Measurements from ENCODE around the gene FAT4.

Gene FAT4, protein sequence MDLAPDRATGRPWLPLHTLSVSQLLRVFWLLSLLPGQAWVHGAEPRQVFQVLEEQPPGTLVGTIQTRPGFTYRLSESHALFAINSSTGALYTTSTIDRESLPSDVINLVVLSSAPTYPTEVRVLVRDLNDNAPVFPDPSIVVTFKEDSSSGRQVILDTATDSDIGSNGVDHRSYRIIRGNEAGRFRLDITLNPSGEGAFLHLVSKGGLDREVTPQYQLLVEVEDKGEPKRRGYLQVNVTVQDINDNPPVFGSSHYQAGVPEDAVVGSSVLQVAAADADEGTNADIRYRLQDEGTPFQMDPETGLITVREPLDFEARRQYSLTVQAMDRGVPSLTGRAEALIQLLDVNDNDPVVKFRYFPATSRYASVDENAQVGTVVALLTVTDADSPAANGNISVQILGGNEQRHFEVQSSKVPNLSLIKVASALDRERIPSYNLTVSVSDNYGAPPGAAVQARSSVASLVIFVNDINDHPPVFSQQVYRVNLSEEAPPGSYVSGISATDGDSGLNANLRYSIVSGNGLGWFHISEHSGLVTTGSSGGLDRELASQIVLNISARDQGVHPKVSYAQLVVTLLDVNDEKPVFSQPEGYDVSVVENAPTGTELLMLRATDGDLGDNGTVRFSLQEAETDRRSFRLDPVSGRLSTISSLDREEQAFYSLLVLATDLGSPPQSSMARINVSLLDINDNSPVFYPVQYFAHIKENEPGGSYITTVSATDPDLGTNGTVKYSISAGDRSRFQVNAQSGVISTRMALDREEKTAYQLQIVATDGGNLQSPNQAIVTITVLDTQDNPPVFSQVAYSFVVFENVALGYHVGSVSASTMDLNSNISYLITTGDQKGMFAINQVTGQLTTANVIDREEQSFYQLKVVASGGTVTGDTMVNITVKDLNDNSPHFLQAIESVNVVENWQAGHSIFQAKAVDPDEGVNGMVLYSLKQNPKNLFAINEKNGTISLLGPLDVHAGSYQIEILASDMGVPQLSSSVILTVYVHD (N-terminal part only)

DNA sequence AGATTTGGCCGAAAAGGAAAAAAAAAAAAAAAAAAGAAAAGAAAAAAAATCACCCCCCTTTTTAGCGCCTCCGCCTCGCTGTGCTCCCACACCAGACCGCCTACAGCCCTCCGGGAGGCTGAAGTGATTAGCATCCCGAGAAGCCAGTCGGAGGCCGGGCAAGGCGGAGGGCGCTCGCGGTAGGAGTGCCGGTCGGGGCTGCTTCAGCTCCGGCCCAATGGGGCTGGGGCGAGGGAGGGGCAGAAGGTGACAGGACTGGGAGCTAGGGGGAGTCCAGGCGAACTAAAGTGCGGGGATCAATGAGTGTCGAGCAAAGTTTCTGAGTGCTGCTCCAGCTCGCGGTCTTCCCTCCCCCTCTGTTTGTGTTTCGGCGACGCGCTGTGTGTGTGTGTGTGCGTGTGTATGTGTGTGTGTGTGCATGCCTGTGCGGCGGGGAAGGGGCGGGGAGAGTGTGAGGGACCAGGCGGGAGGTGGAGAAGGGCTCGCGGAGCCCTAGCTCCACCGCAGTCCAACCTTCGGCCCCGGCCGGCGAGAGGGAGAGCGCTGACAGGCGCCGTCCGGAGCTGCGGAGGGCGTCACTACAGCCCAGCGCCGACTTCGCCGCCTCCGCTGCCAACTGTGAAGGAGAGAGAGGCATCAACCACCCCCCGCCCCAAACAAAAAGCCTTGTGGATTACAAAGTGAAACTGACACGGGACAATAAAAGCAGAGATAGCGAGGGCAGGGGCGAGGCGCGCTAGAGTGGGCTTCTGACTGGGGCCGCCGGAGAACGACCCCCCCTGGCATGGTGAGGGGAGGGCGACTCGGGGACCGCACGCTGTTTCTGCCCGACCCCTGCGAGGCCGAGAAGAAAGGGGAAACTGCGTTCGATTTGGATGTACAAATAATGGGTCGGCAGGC is at the start of gene FAT4:
Gene FAT4, plus strand, starts transcription at position 280 of the 900 bp plus-strand sequence. CDS start 1,457 bp downstream, outside the sequence.
- no peak for DNase-seq (ENCODE audit: low spot score)

DNA sequence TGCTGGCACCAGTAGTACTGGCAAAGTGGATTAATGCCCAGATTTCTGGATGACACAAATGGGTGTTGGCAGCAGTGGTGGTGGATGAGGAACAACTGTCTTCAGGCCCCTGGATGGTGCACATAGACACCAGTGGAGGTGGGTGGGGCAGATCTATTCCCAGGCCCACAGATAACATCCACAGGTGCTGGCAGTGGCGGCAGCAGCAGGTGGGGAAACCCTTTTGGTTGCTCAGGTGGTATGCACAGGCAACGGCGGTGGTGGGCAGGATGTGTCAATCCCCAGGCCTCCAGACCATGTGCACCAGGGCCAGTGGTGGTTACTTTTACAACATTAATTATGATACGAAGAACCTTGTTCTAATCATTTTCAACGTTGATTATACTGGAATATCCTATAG is 48.9 kb upstream of the FAT4 start:
- DNase-seq (ENCODE audit: low spot score) = no peak

DNA sequence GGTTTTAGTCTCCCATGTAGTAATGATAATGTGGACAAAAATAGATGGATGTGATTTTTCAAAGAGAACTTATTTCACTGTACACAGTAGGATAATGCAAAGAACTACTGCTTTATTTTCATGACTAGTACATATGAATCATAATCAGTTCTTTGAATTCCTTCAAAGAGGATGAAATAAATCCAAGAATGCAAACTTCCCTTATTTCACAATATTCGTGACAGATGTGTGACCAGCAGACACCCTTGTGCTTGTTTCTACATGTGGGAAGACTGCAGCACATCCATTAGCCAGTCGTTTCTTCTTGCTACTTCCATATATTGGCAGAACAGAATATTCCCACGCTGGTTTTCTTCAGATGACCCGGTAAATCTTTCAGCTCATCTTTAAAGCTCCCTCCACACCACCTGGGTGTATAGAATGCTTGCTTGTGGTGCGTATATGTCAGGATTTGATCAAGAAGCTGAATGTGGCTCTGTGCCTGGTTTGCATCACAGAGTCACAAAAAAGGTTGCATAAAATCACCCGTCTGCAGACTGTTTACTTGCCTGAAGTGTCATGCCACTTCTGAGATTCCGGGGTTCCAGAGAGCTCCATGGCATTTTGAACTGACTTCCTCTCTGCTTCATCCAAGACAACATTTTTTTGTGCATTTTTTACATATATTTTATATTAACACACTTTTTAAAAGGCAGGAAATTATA is 47.7 kb upstream of the FAT4 start:
- no peak for DNase-seq (ENCODE audit: low spot score)

DNA sequence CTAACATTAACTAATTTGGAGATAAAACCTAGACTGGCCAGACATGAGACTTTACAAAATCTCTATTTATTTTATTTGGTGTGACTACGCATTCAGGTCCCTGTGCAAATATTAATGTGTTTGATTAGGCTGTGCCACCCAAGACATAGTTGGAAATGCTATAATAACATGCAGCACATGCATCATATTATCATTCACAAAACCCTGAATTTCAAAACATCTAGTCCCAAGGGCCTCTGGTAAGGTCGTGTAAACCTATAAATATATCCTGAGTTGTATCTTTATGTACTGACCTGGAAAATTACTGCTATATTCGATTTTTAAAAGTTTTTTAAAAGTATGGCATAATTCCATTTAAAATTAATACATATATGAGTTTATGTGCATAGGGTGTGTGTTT is 47.1 kb upstream of the FAT4 start:
- no peak for DNase-seq (ENCODE audit: low spot score)

DNA sequence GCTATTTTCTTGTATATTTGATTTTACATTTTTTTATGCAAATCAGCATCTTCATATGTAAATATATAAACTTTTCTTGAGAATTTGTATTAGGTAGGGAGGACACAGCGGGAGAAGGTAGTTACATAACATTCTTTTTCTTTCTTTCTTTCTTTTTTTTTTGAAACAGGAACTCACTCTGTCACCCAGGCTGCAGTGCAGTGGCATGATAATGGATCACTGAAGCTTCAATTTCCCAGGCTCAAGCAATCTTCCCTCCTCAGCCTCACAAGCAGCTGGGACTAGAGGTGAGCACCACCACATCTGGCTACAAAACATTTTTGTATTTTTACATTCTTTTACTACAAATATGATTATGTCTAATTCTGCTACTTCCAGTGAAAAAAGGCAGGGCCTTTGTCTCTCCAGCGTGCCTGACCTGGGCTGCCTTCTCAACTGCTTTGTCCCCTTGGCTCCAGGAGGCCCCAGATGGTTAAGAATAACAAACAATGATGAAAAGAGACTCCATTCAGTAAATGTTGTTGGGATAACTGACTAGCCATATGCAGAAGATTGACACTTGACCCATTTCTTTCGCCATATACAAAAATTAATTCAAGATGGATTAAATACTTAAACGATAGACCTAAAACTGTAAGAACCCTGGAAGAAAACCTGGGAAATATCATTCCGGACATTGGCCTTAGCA is 46.5 kb upstream of the FAT4 start:
- no peak for DNase-seq (ENCODE audit: low spot score)

DNA sequence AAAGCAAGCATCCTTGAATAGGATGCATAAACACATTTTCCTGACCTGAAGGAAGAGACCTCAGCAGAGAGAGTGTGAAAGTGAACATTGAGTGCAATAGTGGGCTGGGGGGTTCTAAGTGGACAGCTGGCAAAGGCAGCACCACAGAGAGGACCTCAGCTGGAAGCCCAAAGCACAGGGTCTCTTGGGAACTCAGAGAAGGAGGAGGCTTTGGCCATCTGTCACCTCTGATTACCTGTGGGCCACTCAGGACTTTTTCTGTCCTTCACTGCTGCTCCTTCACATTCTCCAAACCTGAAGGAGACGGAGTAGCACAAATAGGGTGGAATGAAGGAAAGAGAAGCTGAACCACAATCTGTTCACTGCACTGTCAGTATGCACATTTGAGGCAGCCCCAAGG is 37.9 kb upstream of the FAT4 start:
- DNase-seq (ENCODE audit: low spot score) = no peak

DNA sequence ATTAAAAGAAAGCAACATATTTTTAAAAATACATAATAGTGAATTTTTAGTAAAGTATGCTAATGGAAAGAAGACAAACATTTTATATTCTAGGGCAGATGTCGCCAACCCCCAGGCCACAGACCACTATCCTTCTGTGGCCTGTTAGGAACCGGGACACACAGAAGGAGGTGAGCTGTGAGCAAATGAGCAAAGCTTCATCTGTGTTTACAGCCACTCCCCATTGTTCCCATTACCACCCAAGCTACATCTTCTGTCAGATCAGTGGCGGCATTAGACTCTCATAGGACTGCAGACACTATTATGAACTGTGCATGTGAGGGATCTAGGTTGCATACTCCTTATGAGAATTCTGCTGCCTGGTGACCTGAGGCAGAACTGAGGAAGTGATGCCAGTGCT is 37.0 kb upstream of the FAT4 start:
- DNase-seq (ENCODE audit: low spot score) = no peak

DNA sequence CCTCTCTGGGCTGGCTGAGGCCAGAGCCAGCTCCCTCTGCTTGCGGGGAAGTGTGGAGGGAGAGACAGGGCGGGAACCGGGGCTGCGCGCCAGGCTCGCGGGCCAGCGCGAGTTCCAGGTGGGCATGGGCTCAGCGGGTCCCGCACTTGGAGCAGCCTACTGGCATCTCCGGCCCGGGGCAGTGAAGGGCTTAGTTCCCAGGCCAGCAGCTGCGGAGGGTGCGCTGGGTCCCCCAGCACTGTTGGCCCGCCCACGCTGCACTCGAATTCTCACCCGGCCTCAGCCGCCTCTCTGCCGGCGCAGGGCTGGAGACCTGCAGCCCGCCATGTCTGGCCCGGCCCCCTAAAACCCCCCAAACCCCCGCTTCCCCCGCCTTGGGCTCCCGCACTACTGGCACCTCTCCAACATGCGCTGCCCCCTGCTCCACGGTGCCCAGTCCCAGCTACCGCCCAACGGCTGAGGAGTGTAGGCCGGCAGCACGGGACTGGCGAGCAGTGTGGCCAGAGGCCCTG is 33.8 kb upstream of the FAT4 start:
- no peak for DNase-seq (ENCODE audit: low spot score)

DNA sequence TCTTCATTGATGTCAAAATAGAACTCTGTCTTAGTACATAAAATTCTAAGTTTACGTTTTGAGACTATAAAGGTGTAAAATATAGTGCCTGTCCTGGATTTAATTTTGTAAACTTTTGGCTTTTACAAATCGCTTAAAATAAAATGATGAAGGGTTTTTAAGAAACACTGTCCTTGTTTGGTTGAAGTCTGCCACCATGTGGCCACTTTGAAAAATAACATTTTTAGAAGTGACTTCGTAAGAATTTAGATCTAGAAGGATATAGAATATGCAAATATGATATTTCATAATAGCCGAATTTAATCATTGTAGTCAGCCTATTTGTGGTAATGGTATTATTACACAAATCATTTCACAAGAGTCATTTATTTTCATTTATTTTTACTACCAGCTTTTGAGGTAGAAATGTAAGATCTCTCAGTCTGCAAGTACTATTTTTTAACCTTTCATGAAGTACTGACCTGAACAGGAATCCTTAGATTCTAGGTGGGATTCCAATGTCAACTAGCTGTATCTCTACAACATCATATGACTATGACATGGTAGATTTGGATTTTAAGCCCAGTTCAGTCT is 31.0 kb upstream of the FAT4 start:
- peak; percentile 50 for DNase-seq (ENCODE audit: low spot score)

DNA sequence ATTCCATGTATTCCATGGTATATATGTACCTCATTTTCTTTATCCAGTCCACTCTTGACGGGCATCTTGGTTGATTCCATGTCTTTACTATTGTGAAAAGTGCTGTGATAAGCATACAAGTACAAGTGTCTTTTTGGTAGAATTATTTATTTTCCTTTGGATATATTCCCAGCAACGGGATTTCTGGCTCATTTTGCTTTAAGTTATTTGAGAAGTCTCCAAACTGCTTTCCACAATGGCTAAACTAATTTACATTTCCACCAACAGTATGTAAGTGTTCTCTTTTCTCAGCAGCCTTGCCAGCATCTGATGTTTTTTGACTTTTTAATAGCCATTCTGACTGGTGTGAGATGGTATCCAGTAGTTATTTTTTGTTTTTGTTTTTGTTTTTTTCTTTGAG is 17.6 kb upstream of the FAT4 start:
- DNase-seq (ENCODE audit: low spot score) = no peak

DNA sequence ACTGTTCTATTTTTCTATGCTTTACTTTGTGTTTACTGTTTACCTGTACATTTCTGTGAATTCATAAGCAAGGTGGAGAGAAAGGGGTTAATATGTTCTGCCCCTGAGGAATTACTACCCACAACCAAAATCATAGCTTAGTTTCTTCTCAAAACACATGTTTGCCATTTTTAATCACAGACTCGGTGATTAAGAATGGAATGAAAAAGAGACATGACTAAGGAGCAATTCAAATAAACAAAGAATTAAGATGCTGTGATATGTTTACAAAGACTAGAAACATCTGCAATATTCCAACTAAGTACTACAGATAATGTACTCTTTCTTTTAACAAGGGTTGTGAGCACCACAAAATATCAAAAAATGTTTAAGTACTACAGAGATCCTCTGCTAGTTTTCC is 11.7 kb upstream of the FAT4 start:
- DNase-seq (ENCODE audit: low spot score) = no peak

DNA sequence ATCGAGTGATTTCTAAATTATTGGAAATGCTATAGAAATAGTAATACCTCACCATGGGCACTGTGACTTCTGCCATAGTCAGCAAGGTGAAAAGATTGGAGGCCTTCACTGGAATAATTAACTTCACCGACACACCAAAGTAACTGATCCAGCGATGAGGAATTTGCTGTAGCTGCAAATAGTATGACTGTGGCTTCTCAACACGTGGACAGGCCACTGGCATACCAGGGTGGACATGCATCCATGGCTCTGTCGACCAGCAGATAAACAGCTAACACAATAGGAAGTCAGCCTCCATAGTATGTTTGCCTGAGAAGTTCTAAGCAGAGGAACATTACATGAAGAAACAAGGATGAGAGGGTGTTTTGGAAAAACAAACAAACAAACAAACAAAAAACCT is 10.9 kb upstream of the FAT4 start:
- no peak for DNase-seq (ENCODE audit: low spot score)

DNA sequence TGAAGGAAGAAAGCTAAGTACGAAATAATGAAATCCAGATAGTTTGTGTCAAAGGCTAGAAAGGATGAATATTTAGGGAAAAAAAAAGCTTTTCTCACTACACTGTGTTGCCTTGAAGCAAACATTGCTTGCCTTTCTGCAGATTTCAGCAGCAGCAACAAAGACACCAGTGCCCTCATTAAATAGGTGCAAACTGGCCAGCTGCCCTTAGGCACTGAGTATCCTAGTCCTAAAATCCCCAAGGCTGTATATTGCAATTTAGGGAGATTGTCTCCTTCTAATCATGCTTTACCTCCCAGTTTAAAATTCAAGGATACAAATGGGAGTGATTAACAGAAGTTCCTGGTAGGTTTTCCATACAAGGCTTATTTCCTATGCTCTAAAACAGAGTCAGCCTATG is 8.6 kb upstream of the FAT4 start:
- DNase-seq (ENCODE audit: low spot score) = no peak

DNA sequence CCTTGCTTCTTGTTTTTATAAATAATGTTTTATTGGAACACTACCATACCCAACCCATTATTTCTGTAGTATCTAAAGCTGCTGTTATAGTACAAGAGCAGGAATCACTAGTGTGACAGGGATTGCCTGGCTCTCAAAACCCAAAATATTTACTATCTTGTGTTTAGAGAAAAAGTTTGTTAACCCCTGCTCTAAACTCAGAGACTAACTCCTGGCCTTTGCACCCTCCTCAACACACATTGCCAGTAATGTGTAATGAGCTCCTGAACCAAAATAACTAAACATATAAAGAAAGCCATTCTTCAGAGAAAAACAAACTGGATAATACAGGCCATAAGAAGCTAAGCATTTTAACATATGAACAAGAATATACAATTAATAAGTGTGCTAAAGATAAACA is 8.2 kb upstream of the FAT4 start:
- DNase-seq (ENCODE audit: low spot score) = no peak

DNA sequence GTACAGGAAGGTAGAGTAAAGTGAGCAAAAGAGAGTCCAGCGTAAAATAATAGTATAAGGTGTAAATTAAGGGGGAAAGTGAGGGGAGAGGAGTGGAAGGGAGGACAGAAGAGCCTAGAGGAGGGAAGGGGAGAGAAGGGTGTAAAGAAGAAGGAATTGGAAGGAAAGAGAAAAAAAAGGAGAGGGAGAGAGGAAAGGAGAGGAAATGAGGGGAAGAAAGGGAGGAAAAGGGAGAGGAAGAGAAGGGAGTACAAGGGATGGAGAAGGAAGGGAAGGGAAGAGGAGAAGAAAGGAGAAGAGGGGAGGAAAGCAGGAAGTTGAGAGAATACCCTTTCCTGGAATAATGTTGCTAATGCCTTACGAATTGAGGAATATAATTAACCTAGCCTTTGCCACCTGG is 3.3 kb upstream of the FAT4 start:
- no peak for DNase-seq (ENCODE audit: low spot score)

DNA sequence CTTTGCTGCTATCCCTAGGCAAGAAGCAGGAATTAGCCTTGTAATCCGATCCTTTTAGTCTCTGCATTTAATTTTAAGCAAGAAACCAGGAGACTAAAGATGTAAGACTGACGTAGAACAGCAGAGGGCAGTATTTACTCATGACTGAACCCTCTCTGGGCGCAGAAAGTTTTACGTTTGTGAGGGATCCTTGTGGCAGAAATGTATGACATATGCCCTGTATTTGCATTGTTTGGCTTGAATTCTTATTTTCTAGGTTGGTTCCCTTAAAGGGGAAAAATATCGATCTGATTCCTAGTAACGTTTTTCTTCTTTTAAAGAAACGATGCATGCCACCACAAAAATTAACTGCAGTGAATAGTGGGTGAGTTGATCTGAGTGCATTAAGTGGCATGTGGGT is 1.3 kb upstream of the FAT4 start:
- peak; percentile 80 for DNase-seq (ENCODE audit: low spot score)

DNA sequence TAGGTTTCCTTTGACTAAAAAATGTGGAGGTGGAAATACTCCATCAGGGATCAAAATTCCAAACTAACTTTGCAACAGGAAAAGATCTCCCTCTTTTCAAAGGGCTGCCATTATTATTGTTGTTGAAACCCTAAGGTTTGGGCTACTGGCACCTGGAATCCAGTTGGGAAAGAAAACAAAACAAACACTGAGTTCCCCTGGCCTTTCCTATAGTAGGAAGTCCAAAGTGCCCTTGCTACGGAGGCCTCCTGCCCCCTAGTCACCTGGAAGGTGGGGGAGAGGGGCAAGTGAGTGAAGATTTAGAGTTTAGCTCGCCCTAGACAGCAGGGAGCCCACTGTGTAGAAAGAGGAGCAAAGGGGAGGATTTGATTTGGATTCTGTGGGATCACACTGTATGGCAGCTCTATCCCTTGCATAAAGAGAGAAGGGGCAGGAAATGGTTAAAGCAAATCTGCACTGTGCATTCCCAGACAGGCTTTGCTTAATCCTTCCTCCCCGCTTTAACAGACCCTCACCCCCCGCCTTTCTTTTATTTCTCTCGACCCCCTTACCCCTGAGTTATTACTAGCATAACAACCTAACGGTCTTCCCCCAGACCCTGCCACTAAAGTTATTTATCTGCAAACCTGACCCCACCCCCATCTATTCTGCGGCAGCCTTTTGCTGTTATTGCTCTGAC is 627 bp upstream of the FAT4 start:
- no peak for DNase-seq (ENCODE audit: low spot score)

DNA sequence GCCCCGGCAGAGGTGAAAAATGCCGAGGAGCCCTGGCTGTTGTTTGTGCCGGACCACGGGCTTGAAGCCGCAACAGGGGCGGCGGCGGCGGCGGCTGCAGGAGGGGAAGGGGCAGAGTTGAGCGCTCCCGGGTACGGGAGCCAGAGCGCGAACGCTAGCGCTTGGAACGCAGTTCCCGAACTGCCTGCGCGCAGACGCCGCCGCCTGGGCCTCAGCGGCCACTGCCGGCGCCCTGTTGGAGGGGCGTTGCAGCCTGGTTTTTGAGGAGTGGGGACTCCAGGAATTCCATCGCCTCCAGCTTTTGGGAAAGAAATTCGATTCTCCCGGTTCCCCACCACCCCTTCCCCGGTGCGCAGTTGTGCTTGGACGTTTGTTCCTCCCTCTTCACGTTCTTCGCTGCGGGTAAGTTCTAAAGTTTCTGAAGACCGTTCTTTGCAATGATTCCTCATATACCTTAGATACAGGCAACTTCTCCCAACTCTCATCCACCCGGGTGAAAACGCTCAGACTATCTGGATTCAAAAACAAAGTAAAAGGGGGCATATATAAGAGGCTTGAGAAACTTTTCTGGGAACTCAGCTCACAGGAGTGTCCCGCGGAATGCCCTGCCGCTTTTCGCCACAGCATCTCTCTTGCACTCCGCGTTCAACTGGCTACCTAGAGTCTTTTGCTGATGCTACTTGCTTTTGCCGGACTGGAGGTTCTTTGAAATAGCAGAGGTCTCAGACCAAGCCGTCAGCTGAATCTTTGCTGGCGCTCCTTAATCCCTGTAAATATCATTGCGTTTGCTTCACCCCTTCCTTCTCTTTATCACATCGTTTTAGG is 1.0 kb downstream of the FAT4 start:
- no peak for DNase-seq (ENCODE audit: low spot score)

DNA sequence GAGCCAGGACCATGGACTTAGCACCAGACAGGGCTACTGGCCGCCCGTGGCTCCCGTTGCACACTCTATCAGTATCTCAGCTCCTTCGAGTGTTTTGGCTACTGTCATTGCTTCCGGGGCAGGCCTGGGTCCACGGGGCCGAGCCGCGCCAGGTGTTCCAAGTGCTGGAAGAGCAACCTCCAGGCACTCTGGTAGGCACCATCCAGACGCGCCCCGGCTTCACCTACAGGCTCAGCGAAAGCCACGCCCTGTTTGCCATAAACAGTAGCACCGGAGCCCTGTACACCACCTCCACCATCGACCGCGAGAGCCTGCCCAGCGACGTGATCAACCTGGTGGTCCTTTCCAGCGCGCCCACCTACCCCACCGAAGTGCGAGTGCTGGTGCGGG is 1.6 kb downstream of the FAT4 start:
- no peak for DNase-seq (ENCODE audit: low spot score)

All from NAMALWA (cell line).